ENCODE data around the gene GNAI1. TPM values are rescaled to one million over a fixed set of nuclear protein-coding genes. Genes with fewer than 3 reads are reported as not detected.

GNAI1 gene
- total and polyA plus RNA-seq, 2 of the 13 experiments (the other 11 are each of a cell fraction or from before 2014, with no cell fraction given): 3.5 to 5.7 TPM

DNA sequence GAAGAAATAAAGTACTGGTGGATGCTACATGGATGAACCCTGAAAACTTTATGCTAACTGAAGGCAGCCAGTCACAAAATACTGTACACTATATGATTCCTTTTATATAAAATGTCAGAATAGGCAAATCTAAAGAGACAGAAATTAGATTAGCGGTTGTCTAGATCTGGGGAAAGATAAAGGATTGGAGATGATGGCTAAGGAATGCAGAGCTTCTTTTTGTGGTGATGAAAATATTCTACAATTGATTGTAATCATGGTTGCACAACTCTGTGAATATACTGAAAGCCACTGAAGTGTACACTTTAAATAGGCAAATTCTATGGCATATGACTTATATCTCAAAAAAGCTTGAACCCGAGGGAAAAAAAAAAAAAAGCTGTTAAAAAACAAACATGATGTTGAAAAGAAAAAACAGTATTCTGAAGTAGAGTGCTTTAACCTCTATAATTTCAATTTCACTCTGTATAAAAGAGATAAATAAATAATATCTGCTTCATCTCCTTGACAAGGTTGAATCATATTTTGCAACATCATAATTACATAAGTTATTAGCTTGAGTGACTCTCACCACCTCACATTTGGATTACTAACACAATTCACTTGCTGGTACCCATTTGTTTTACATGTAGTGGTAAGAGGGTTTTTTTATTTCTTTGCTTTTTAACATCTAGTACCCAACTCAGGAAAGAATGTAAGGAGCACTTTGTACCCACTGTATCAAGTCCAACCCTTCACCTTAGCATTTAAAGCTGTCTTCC lies 2.8 kb upstream of the GNAI1 start:
- in situ Hi-C loops (cut with HindIII; ENCODE audit: extremely low pct_ligation_motif_present, low pct_unique_long_range_greater_than_20kb): loop anchor here (5.0 to 10.0 kb wide), 2 partner anchors 153 to 260 kb away; no protein-coding TSS in a partner anchor
- intact Hi-C loops (cut with micrococcal nuclease; ENCODE audit: unreplicated experiment): loop anchor here (2.0 to 10.0 kb wide), 2 partner anchors 71 to 523 kb away; no protein-coding TSS in a partner anchor
- CTCF ChIA-PET (ENCODE audit: low intra/inter-chr PET ratio, low total read pairs): no interaction called here

More for the DNA sequence above, 2.8 kb upstream of the GNAI1 start:
- H3K4me3 ChIP-seq (replicated peaks in 1 of 3; ENCODE audit: insufficient read depth in 1 of 3, low read depth in 2 of 3, low read length in 3 of 3): no peak overlapping the region
- no peaks in the 10 kb centered on the region for H3K36me3 ChIP-seq (replicated peaks in 1 of 2; ENCODE audit: control insufficient read depth in 1 of 2, insufficient read depth in 2 of 2, low read length in 2 of 2)
- H3K4me1 ChIP-seq (ENCODE audit: insufficient read depth, low read length): peaks cover 38% of the 10 kb centered on the region
- H3K9ac ChIP-seq (ENCODE audit: insufficient read depth, low read depth, low read length): no peak overlapping the region
- H4K20me1 ChIP-seq (ENCODE audit: insufficient read depth, low read length): no peaks in the 10 kb centered on the region
- TF ChIP-seq, protein P1, sequence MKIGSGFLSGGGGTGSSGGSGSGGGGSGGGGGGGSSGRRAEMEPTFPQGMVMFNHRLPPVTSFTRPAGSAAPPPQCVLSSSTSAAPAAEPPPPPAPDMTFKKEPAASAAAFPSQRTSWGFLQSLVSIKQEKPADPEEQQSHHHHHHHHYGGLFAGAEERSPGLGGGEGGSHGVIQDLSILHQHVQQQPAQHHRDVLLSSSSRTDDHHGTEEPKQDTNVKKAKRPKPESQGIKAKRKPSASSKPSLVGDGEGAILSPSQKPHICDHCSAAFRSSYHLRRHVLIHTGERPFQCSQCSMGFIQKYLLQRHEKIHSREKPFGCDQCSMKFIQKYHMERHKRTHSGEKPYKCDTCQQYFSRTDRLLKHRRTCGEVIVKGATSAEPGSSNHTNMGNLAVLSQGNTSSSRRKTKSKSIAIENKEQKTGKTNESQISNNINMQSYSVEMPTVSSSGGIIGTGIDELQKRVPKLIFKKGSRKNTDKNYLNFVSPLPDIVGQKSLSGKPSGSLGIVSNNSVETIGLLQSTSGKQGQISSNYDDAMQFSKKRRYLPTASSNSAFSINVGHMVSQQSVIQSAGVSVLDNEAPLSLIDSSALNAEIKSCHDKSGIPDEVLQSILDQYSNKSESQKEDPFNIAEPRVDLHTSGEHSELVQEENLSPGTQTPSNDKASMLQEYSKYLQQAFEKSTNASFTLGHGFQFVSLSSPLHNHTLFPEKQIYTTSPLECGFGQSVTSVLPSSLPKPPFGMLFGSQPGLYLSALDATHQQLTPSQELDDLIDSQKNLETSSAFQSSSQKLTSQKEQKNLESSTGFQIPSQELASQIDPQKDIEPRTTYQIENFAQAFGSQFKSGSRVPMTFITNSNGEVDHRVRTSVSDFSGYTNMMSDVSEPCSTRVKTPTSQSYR (CRISPR knock-in tag; IDR thresholded peaks at IDR 0.05; ENCODE audit: borderline replicate concordance): no peak
- TF ChIP-seq KLF12 (CRISPR knock-in tag; IDR thresholded peaks at IDR 0.05; ENCODE audit: borderline replicate concordance): no peak
- no peak overlapping the region for H2AFZ ChIP-seq (ENCODE audit: low read length)
- POLR2A ChIA-PET: interaction anchor here (1.3 kb wide), 1 partner anchor 18 kb away, joined by 4 read pairs; no protein-coding TSS in a partner anchor
- WGBS (ENCODE audit: low lambda C conversion rate): 47% methylated on average over 2 of the region's 2 CpGs
- no peak overlapping the region for H3K27ac ChIP-seq (ENCODE audit: extremely low read length, insufficient read depth, low read length)
- no peaks in the 10 kb centered on the region for H3K79me2 ChIP-seq (ENCODE audit: insufficient read depth, low read length)
- no peak for DNase-seq (ENCODE audit: low spot score)
- no TSS peak for BruUV-seq (replicated peaks)
- ATAC-seq: no peak
- no peak for FAIRE-seq
- no peaks in the 10 kb centered on the region for H3K9me3 ChIP-seq (ENCODE audit: low read length)
- H3K27me3 ChIP-seq (ENCODE audit: control insufficient read depth in 1 of 2, insufficient read depth in 2 of 2, low read length in 2 of 2): no peaks in the 10 kb centered on the region; a peak in 1 of 5 replicates
- no peak overlapping the region for H3K4me2 ChIP-seq (ENCODE audit: low read depth, low read length)
